Erythroblast (primary cell): ENCODE data around the gene AURKB.
"Not testable (repeated sequence)": the region's sequence is repeated elsewhere in the genome, so short reads cannot be mapped to it uniquely, and the experiment has no call there.

Experiments
- DNase-seq, 2 experiments: peaks; one replicate each; lab custom pipeline; 2025; lab: John Stamatoyannopoulos, UW
- GATA1 ChIP-seq: IDR thresholded peaks from 2 replicates; pipeline ENCODE4 v1.6.1; 2011; ENCODE audit warnings: low read depth, mild to moderate bottlenecking, control low read depth, low read length, moderate library complexity
- POLR2A ChIP-seq: IDR thresholded peaks from 2 replicates; pipeline ENCODE4 v1.6.1; 2011; ENCODE audit warnings: mild to moderate bottlenecking, low read length

The AURKB gene

DNA sequence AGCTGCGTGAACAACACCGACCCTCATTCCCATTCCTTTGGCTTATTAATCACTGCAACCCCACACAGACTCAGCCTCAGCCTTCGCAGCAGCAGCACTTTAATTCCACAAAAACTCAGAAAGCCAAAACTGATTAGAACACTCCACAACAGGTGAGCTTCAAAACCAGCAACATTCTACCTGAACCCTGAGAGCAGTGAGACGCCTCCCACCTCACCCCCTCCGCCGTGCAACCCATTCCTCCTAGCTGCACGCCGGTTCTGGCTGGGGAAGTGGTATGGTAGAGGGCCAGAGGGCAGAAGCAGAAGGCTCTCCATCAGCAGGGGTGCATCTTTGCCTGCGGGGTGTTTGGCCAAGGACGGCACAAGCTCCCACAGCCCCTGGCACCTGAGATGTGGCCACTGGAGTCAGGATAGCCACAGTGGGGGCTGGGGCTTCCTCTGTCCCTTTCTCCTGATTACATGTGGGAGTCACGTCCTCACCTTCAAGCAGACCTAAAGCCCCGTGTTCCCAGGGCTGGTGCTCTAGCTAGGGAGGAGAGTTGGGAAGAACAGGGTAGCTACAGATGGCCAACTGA, 22.0 kb downstream of the AURKB start:
- DNase-seq, result no peak
- TF ChIP-seq GATA1 (no peak), POLR2A (no peak)

- TF ChIP-seq GATA1 (no peak), POLR2A (peak; percentile 47)
- DNase-seq, result peak; percentile 97 to 98
Measured at GRCh38 chr17:8187517-8188262, 22.7 kb downstream of the AURKB start.

DNA sequence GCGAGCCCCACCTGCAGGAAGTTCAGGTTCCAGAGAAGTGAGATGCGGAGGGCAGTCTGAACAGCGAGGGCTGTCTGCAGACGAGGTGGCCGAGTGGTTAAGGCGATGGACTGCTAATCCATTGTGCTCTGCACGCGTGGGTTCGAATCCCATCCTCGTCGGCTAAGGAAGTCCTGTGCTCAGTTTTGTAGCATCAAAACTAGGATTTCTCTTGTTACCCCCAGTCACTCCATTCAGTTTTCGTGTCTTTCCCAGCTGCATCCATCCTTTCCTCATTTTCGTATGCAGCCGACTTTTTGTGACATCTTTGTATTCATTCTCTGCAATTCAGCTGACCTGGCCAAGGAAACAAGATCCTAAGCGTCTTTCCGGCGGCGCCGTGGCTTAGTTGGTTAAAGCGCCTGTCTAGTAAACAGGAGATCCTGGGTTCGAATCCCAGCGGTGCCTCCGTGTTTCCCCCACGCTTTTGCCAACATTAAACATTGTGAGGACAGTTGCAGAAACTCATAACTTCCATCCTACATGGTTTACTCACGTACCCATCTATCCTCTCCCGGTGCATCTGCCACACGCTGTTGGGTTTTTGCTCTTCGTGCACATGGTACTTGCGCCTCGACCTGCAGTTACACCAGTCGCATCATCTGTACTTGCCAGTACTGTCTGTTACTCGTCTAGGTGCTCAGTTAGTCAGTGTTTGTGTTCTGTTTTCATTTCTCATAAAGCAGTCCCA, 23.4 kb downstream of the AURKB start:
- peak; percentile 58 for TF ChIP-seq POLR2A
- no peak for TF ChIP-seq GATA1
- peak; percentile 96 to 97 for DNase-seq

DNA sequence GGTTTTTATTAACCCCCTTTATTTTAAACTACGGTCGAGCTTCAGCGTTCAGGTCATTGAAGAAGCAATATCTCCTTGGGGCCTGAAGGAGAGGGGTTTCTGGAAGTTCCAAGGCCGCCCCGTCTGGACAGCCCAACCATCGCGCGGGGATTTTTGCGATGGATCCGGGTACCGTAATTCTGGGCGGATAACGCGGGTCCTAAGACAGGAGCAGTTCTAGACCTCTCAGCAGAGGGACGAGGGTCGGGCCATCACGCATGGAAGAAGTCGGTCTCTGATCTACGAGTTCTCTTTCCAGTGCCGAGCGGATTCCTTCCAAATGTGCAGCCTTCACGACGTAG, 24.0 kb downstream of the AURKB start:
- TF ChIP-seq GATA1, result no peak
- no peak for TF ChIP-seq POLR2A

DNA sequence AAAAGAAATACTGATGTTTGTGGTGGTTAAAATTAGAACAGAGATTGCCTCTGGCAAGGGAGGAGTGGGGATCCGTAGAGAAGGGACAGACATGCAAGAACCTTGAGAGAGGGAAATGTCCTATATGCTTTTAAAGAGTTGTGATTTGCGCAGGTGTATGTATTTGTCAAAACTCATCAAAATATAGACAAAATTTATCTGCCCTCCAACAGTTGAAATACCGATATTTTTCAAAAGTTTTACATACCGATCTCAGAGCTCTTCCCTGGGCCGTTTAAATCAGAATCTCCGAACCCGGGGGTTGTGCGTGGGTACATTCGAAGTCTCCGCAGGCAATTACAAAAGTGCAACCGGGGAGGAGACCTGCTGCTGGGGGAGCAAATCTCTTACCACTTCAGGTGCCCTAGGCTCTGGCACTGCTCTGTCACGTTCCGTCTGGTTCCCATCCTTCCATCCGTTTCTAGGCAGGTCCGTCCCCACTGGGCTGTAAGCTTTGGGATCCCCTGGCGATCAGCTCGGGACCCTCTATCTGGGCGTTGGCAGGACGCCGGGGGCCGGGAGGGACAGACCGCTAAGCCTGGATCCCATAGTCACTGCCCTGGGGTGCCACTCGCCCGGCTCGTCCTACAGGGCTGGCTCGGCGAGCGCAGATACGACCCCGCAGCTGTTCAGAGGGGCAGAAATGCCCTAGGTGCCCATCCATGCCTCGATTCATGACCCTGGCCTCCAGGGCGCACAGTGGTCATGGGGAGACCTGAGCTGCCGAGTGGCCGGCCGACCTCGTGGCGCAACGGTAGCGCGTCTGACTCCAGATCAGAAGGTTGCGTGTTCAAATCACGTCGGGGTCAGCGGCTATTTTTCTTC, 24.6 kb downstream of the AURKB start:
- DNase-seq, result peak; percentile 83 to 93
- TF ChIP-seq POLR2A (no peak), GATA1 (no peak)

More for the DNA sequence above, 24.0 kb downstream of the AURKB start:
- no peak for DNase-seq

- TF ChIP-seq POLR2A (no peak), GATA1 (no peak)
- DNase-seq, result no peak
Measured at GRCh38 chr17:8176998-8177731, 33.2 kb downstream of the AURKB start.

DNA sequence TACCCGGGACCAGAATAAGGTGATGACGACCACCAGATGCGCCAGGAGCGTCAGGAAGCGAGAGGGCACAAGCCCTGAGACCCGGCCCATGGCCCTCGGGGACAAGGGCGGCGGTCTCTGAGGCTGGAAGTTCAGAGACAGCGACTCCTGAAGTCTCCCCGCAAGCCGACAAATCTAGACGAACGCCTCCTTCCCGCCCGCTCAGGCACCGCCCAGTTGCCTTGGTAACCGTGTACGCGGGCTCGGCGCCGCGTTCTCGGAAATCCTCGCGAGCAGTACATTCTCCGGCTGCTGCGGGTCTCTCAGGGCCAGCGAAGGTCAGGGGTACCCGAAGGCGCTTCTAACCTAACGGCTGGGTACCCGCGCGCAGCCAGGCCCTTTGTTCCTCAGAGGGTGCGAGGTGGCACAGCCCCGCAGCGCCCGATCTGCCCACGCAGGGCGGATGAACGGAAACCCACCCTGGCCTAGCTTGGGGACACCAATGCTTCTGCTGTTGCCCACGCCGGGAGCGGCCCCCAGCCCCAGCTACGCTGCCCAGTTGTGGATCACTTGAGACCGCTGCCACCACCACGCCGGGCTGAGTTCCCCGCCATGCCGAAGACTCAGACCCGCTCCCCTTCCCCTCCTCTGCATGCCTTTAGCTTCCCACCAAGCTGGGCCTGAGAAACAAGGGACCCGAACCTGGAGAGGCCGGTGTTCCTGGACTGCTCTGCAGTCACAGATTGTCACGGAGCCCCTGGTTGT, 34.0 kb downstream of the AURKB start, which contains the start of gene TMEM107:
TSS of gene TMEM107 (minus strand) at position 184 of the 744 bp plus-strand sequence. CDS start at position 90, 94 bp downstream.
- DNase-seq, result peak; percentile 89 to 92
- TF ChIP-seq POLR2A (peak; percentile 70), GATA1 (no peak)

- DNase-seq, result no peak
Measured at GRCh38 chr17:8175795-8176196, 34.6 kb downstream of the AURKB start.

GRCh38 chr17:8173871-8174322, 36.5 kb downstream of the AURKB start:
- TF ChIP-seq GATA1 (no peak), POLR2A (no peak)
- no peak for DNase-seq

More at GRCh38 chr17:8175795-8176196, 34.6 kb downstream of the AURKB start:
- TF ChIP-seq POLR2A (no peak), GATA1 (no peak)

DNA sequence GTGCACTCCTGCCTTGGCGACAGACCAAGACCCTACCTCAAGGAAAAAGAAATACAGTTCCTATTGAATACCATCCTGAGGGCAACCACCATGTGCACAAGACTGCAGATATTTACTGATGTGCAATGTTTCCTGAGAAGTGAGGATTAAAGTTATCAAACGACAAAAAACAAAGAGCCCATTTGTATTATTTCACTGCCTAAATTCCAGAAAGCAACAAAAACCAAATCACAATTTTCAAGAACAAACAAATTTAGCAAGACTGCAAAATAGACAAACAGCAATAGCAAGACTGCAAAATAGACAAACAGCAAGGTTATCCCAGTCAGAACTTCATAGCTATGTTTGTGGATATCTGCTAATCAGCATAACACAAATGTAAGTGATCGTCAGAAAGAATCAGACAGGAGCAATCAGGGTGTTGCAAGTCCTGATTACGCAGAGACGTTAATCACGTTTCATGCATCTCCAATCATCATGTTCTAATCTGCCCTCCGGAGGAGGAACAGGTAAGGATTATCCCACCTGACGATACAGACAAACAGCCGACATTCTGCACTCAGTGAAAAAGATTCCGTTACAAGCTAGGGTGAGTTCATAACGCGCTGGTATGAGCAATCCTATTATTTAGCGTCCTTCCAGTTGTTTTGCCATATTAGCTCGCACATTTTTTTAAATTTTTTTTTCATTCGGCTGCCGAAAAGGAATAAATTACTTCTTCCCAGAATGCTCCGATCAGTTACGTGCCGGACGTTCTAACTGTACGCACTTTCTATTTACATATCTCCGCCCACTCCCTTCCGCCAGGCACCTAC, 37.1 kb downstream of the AURKB start:
- peak; percentile 26 for TF ChIP-seq GATA1
- peak; percentile 100 for TF ChIP-seq POLR2A

GRCh38 chr17:8170186-8170585, 40.2 kb downstream of the AURKB start:
- DNase-seq, result not testable (repeated sequence)

More for the DNA sequence above, 37.1 kb downstream of the AURKB start:
- DNase-seq, result peak; percentile 93 to 97

DNA sequence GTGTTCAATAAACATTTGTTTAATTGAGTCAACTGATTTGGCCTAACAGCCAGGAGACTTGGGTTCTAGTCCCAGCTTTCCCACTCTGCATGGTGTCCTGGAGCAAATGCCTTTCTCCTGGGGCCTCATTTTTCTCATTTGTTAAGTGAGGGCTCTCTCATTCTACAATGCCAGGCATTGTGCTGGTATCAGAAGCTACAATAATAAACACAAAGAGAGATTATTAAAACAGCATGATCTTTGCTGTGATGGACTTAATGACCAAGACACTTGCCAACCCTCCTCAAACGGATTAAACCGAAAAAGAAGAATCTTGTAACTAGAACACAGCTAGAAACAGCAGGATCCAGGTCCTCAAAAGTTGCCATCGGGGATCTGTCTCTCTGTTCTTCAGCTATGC, 42.8 kb downstream of the AURKB start:
- TF ChIP-seq POLR2A (no peak), GATA1 (no peak)
- no peak for DNase-seq
